Tibial nerve (tissue), 4 donors: ENCODE results near the gene IGSF9. TPM values are rescaled to one million over a fixed set of nuclear protein-coding genes. Genes with fewer than 3 reads are reported as not detected.

Experiments used
- DNase-seq, 2 donors: peaks; one replicate each; pipeline ENCODE4 v3.0.0-alpha.2; 2019; ENCODE audit warnings: low spot score in 2 of 2
- H3K27ac ChIP-seq, 4 donors: fragments of 200-600 bp; sonication (generic) in 3 of 4; one replicate each; pipeline ENCODE4 v1.5.1; 2017 to 2019; ENCODE audit warnings: mild to moderate bottlenecking in 1 of 4
- H3K27me3 ChIP-seq, 2 donors: fragments of 200-600 bp; sonication (generic) in 1 of 2; one replicate each; pipeline versions ENCODE4 v1.5.1 to v1.6.0; 2017 to 2019
- H3K36me3 ChIP-seq, 3 donors: fragments of 200-600 bp; sonication (generic); one replicate each; pipeline ENCODE4 v1.5.1; 2018 to 2019
- H3K4me1 ChIP-seq, 4 donors: fragments of 200-600 bp; sonication (generic) in 3 of 4; one replicate each; pipeline ENCODE4 v1.5.1; 2017 to 2019
- H3K4me3 ChIP-seq, 4 donors: fragments of 200-600 bp; sonication (generic) in 3 of 4; one replicate each; pipeline ENCODE4 v1.5.1; 2017 to 2019; ENCODE audit warnings: mild to moderate bottlenecking in 1 of 4, moderate library complexity in 1 of 4
- H3K9me3 ChIP-seq, 4 donors: fragments of 200-600 bp; sonication (generic) in 3 of 4; one replicate each; pipeline ENCODE4 v1.5.1; 2017 to 2019
- EP300 ChIP-seq, 2 donors: sonication (generic); formaldehyde crosslinking; IDR thresholded peaks; one replicate each; pipeline ENCODE4 v1.6.1; 2017; ENCODE audit warnings: antibody characterized with exemption in 2 of 2, mild to moderate bottlenecking in 1 of 2
- POLR2A ChIP-seq, 2 donors: fragments of 450-650 bp; IDR thresholded peaks; one replicate each; pipeline ENCODE4 v1.6.1; 2017; ENCODE audit warnings: antibody characterized with exemption in 2 of 2, mild to moderate bottlenecking in 2 of 2, moderate library complexity in 2 of 2
- WGBS, 2 donors: methylation state at CpG; one replicate each; pipeline ENCODE4 v1.1.5; 2018; 5-methylcytosine and 5-hydroxymethylcytosine counted together
- total RNA-seq, 4 donors: library from RNA; depleted of rRNA; stranded (reverse); fragments of >200 nt; gene quantifications; one replicate each; pipeline ENCODE4 v1.1.0, GENCODE V29; 2016
- TF ChIP-seq, protein P1 (sequence below), 5 experiments: fragments of 200-600 bp in 3 of 5; fragments of 450-650 bp in 2 of 5; sonication (generic) in 3 of 5; IDR thresholded peaks; one replicate each; pipeline ENCODE4 v1.5.1; 2016 to 2019; ENCODE audit warnings: antibody characterized with exemption in 5 of 5, mild to moderate bottlenecking in 3 of 5, moderate library complexity in 2 of 5

IGSF9 gene
- total RNA-seq, 4 donors from 2014 or later, result 0.20 to 0.63 TPM; not detected in 2

- no peak overlapping the region for H3K27ac ChIP-seq
- TF ChIP-seq POLR2A (IDR thresholded peaks at IDR 0.05) (no peak), EP300 (IDR thresholded peaks at IDR 0.05) (no peak)
- TF ChIP-seq, protein P1, sequence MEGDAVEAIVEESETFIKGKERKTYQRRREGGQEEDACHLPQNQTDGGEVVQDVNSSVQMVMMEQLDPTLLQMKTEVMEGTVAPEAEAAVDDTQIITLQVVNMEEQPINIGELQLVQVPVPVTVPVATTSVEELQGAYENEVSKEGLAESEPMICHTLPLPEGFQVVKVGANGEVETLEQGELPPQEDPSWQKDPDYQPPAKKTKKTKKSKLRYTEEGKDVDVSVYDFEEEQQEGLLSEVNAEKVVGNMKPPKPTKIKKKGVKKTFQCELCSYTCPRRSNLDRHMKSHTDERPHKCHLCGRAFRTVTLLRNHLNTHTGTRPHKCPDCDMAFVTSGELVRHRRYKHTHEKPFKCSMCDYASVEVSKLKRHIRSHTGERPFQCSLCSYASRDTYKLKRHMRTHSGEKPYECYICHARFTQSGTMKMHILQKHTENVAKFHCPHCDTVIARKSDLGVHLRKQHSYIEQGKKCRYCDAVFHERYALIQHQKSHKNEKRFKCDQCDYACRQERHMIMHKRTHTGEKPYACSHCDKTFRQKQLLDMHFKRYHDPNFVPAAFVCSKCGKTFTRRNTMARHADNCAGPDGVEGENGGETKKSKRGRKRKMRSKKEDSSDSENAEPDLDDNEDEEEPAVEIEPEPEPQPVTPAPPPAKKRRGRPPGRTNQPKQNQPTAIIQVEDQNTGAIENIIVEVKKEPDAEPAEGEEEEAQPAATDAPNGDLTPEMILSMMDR (IDR thresholded peaks at IDR 0.05), result no peak
- WGBS, 2 donors, result 86 to 90% methylated on average over 5 of the region's 5 CpGs
- H3K27me3 ChIP-seq, result peaks cover 0 to 14% of the 10 kb centered on the region in 2 donors
- DNase-seq, result no peak
- H3K4me3 ChIP-seq, result no peak overlapping the region
- no peaks in the 10 kb centered on the region for H3K4me1 ChIP-seq
- no peaks in the 10 kb centered on the region for H3K36me3 ChIP-seq
- no peaks in the 10 kb centered on the region for H3K9me3 ChIP-seq
Measured at GRCh38 chr1:159952932-159953331, 7.5 kb upstream of the IGSF9 start.

- DNase-seq, result no peak
- Histone ChIP-seq H3K4me3 (no peak overlapping the region), H3K27ac (no peak overlapping the region), H3K27me3 (peaks cover 0 to 14% of the 10 kb centered on the region in 2 donors), H3K4me1 (no peaks in the 10 kb centered on the region), H3K36me3 (no peaks in the 10 kb centered on the region), H3K9me3 (no peaks in the 10 kb centered on the region)
- TF ChIP-seq, protein P1 (IDR thresholded peaks at IDR 0.05), result no peak
- TF ChIP-seq POLR2A (IDR thresholded peaks at IDR 0.05) (no peak), EP300 (IDR thresholded peaks at IDR 0.05) (no peak)
- WGBS, 2 donors, result 76 to 77% methylated on average over 1 of the region's 1 CpG
Measured at GRCh38 chr1:159951551-159951950, 6.1 kb upstream of the IGSF9 start.

GRCh38 chr1:159951016-159951415 lies 5.6 kb upstream of the IGSF9 start:
- H3K4me1 ChIP-seq, result peaks cover 0 to under 1% (median 0%) of the 10 kb centered on the region in 4 donors
- no peak overlapping the region for H3K27ac ChIP-seq
- no peaks in the 10 kb centered on the region for H3K9me3 ChIP-seq
- TF ChIP-seq, protein P1 (IDR thresholded peaks at IDR 0.05), result no peak
- TF ChIP-seq EP300 (IDR thresholded peaks at IDR 0.05) (no peak), POLR2A (IDR thresholded peaks at IDR 0.05) (no peak)
- H3K27me3 ChIP-seq, result peaks cover 0 to 14% of the 10 kb centered on the region in 2 donors
- H3K36me3 ChIP-seq, result no peaks in the 10 kb centered on the region
- H3K4me3 ChIP-seq, result no peak overlapping the region
- WGBS, 2 donors, result 71 to 73% methylated on average over 2 of the region's 2 CpGs
- DNase-seq, result no peak

DNA sequence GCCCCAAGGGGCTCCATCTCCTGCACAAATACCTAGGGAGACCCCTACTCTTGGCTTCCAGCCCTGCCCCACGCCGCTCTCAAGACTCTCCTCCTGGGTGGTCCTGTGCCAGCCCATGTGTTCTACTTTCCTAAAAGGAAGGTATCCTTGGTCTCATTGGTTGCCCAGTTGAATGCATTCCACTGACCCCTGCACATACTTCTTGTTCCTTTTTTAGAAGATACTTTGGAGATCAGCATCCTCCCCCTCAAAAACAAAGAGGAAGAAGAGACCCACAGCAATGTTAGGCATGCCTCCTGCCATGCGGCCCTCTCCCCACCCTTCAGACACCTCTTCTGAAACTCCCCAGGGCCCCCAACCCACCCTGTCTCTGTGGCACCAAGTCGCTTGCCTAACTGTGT lies 4.6 kb upstream of the IGSF9 start:
- H3K4me1 ChIP-seq, result peaks cover 0 to 11% (median 4%) of the 10 kb centered on the region in 4 donors
- no peaks in the 10 kb centered on the region for H3K9me3 ChIP-seq
- H3K27ac ChIP-seq, result no peak overlapping the region
- H3K4me3 ChIP-seq, result no peak overlapping the region
- H3K27me3 ChIP-seq, result peaks cover 0 to 18% of the 10 kb centered on the region in 2 donors
- 89 to 95% methylated on average over 4 of the region's 4 CpGs for WGBS, 2 donors
- TF ChIP-seq, protein P1 (IDR thresholded peaks at IDR 0.05), result no peak
- TF ChIP-seq POLR2A (IDR thresholded peaks at IDR 0.05), result no peak
- TF ChIP-seq EP300 (IDR thresholded peaks at IDR 0.05), result no peak
- no peak for DNase-seq
- no peaks in the 10 kb centered on the region for H3K36me3 ChIP-seq

DNA sequence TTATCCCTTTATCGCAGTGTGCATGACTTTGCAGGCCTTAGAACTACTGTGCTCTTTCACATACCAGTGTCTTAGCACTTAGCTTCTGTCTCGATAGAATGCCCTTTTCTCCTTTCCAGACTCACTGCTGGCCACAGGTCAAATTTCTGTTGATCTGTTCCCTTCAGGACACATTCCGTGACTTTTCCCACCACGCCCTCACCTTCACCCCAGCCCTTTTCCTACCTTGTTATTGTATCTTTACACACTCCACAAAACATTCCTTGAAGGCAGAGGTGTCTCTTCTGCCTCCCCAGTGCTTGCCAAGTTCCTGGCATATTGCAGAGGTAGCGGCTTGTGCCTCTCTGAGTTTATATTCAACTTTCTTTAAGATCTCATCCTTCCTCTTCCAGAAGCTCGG lies 3.7 kb upstream of the IGSF9 start:
- TF ChIP-seq, protein P1 (IDR thresholded peaks at IDR 0.05), result no peak
- TF ChIP-seq EP300 (IDR thresholded peaks at IDR 0.05), result no peak
- TF ChIP-seq POLR2A (IDR thresholded peaks at IDR 0.05), result no peak
- Histone ChIP-seq H3K27ac (no peak overlapping the region), H3K9me3 (no peaks in the 10 kb centered on the region), H3K4me1 (peaks cover 0 to 15% (median 5%) of the 10 kb centered on the region in 4 donors), H3K4me3 (no peak overlapping the region), H3K36me3 (no peaks in the 10 kb centered on the region), H3K27me3 (peaks cover 0 to 24% of the 10 kb centered on the region in 2 donors)
- WGBS, 2 donors, result 64 to 66% methylated on average over 6 of the region's 6 CpGs
- DNase-seq, result no peak
